HepG2 (cell line): ENCODE data around the gene GUCY2C. TPM values are rescaled to one million over a fixed set of nuclear protein-coding genes. Genes with fewer than 3 reads are reported as not detected.

Source experiments
- ATAC-seq: fragments of 200-7000 bp; cut with Tn5 transposase; 3 replicates; pipeline ENCODE4 v1.9.1; 2020; ENCODE audit warnings: mild to moderate bottlenecking, moderate library complexity
- BruUV-seq: library from RNA; stranded (reverse); fragments of 400-500 nt; replicated peaks from 2 replicates; lab custom pipeline; 2021; lab: Mats Ljungman, UMichigan
- CTCF ChIA-PET: fragments of 300-600 bp; formaldehyde crosslinking; extraction: SDS; loops from one replicate; lab custom pipeline; 2021; ENCODE audit warnings: low total read pairs, inconsistent platforms, low intra/inter-chr PET ratio; lab: Yijun Ruan, JAX
- POLR2A ChIA-PET: fragments of 350-600 bp; sonication (Branson Sonifier 250); formaldehyde crosslinking; loops from one replicate; lab custom pipeline; 2020; ENCODE audit warnings: antibody characterized with exemption, inconsistent platforms; lab: Yijun Ruan, JAX
- DNase-seq: peaks from one replicate; pipeline ENCODE4 v3.0.0-alpha.2; 2015; ENCODE audit warnings: low spot score
- FAIRE-seq: peaks from 3 replicates; lab custom pipeline; 2011; peaks lifted over from hg19 to GRCh38; lab: Jason Lieb, UNC
- H2AFZ ChIP-seq: one replicate; pipeline ENCODE4 v1.6.1; 2011; ENCODE audit warnings: low read length, inconsistent platforms
- H3K27ac ChIP-seq: fragments of 300-600 bp; 3 replicates; pipeline ENCODE4 v1.8.0; 2011; ENCODE audit warnings: mixed run types, mild to moderate bottlenecking, mixed read lengths, low read length, inconsistent platforms; ENCODE audit not compliant: insufficient read depth; ENCODE audit errors: extremely low read length
- H3K27me3 ChIP-seq, 2 experiments: fragments of 200-600 bp in 1 of 2; 2 replicates in 1 of 2; 3 replicates in 1 of 2; pipeline versions ENCODE4 v1.6.0 to v1.8.0; 2011; ENCODE audit warnings: low read length in 2 of 2, mild to moderate bottlenecking in 2 of 2, moderate library complexity in 2 of 2, inconsistent platforms in 1 of 2; ENCODE audit not compliant: insufficient read depth in 2 of 2, control insufficient read depth in 1 of 2
- H3K36me3 ChIP-seq, 2 experiments: fragments of 200-600 bp in 1 of 2; replicated peaks in 1 of 2; 2 replicates in 1 of 2; 3 replicates in 1 of 2; pipeline versions ENCODE4 v1.5.1 to v1.8.0; 2011; ENCODE audit warnings: low read length in 2 of 2, inconsistent platforms in 1 of 2; ENCODE audit not compliant: insufficient read depth in 2 of 2, control insufficient read depth in 1 of 2
- H3K4me1 ChIP-seq: 2 replicates; pipeline ENCODE4 v1.5.1; 2012; ENCODE audit warnings: low read length, inconsistent platforms; ENCODE audit not compliant: insufficient read depth
- H3K4me2 ChIP-seq: 2 replicates; pipeline ENCODE4 v1.6.0; 2011; ENCODE audit warnings: low read depth, low read length, inconsistent platforms
- H3K4me3 ChIP-seq, 3 experiments: fragments of 200-600 bp in 1 of 3; sonication (generic), shearing (Covaris generic) in 1 of 3; replicated peaks in 1 of 3; 2 replicates each; pipeline ENCODE4 v1.5.1; 2011 to 2016; ENCODE audit warnings: low read length in 3 of 3, inconsistent platforms in 2 of 3, low read depth in 2 of 3, mild to moderate bottlenecking in 2 of 3, control low read depth in 1 of 3, mixed read lengths in 1 of 3; ENCODE audit not compliant: insufficient read depth in 1 of 3
- H3K79me2 ChIP-seq: one replicate; pipeline ENCODE4 v1.6.1; 2011; ENCODE audit warnings: low read length, inconsistent platforms; ENCODE audit not compliant: insufficient read depth
- H3K9ac ChIP-seq: 2 replicates; pipeline ENCODE4 v1.6.0; 2011; ENCODE audit warnings: mild to moderate bottlenecking, low read depth, low read length, inconsistent platforms; ENCODE audit not compliant: insufficient read depth
- H3K9me3 ChIP-seq: 2 replicates; pipeline ENCODE4 v1.5.1; 2012; ENCODE audit warnings: mild to moderate bottlenecking, low read length
- H4K20me1 ChIP-seq: 2 replicates; pipeline ENCODE4 v1.6.0; 2011; ENCODE audit warnings: inconsistent platforms, mild to moderate bottlenecking, low read length, moderate library complexity; ENCODE audit not compliant: insufficient read depth
- RBAK ChIP-seq: sonication (generic); formaldehyde crosslinking; IDR thresholded peaks from 2 replicates; pipeline ENCODE4 v1.5.1; 2020; ENCODE audit warnings: mild to moderate bottlenecking, missing genetic modification reagents
- ZNF143 ChIP-seq: sonication (generic); formaldehyde crosslinking; IDR thresholded peaks from 2 replicates; pipeline ENCODE4 v1.4.0; 2020; ENCODE audit warnings: missing genetic modification reagents
- ZNF44 ChIP-seq: sonication (generic); formaldehyde crosslinking; IDR thresholded peaks from 2 replicates; pipeline ENCODE4 v1.5.1; 2020; ENCODE audit warnings: mild to moderate bottlenecking, missing genetic modification reagents
- ZNF549 ChIP-seq: sonication (generic); formaldehyde crosslinking; IDR thresholded peaks from 2 replicates; pipeline ENCODE4 v1.5.0; 2020; ENCODE audit warnings: missing genetic modification reagents
- ZNF598 ChIP-seq: sonication (generic); formaldehyde crosslinking; IDR thresholded peaks from 2 replicates; pipeline ENCODE4 v1.5.1; 2020; ENCODE audit warnings: mild to moderate bottlenecking, missing genetic modification reagents, borderline replicate concordance
- WGBS: methylation state at CpG from one replicate; pipeline ENCODE4 v1.1.6; 2017; ENCODE audit warnings: low lambda C conversion rate; 5-methylcytosine and 5-hydroxymethylcytosine counted together
- in situ Hi-C: cut with HindIII; loops from 2 replicates; pipeline ENCODE4 v1.10.0; 2017; ENCODE audit warnings: low pct_unique_long_range_greater_than_20kb; ENCODE audit not compliant: extremely low pct_ligation_motif_present
- intact Hi-C: fragments of 100-400 bp; cut with micrococcal nuclease; formaldehyde crosslinking; loops from one replicate; pipeline ENCODE4 v1.10.0; 2022; ENCODE audit not compliant: unreplicated experiment
- polyA plus RNA-seq, 8 experiments: library from polyadenylated mRNA; depleted of rRNA in 3 of 8; stranded (reverse) in 7 of 8; unstranded in 1 of 8; fragments of >200 nt; fragmentation: Illumina TruSeq in 4 of 8; extraction: Trizol in 4 of 8; gene quantifications; 2 replicates each; pipeline versions ENCODE4 v1.2.1 to v1.2.3, GENCODE V29; 2011 to 2016; ENCODE audit warnings: low read depth in 4 of 8, missing spikeins in 1 of 8, mixed read lengths in 1 of 8; ENCODE audit not compliant: insufficient read depth in 1 of 8
- total RNA-seq, 5 experiments: library from RNA; depleted of rRNA; stranded (reverse); fragments of >200 nt; fragmentation: Illumina TruSeq; extraction: Trizol; gene quantifications; 2 replicates each; pipeline ENCODE4 v1.2.3, GENCODE V29; 2016; ENCODE audit warnings: low read depth in 1 of 5
- TF ChIP-seq, protein P1 (sequence below): sonication (generic); formaldehyde crosslinking; IDR thresholded peaks from 2 replicates; pipeline ENCODE4 v1.8.0; 2022; ENCODE audit warnings: missing genetic modification reagents, mild to moderate bottlenecking, moderate library complexity, borderline replicate concordance
- TF ChIP-seq, protein P2 (sequence below): sonication (generic); formaldehyde crosslinking; IDR thresholded peaks from 2 replicates; pipeline ENCODE4 v1.8.1; 2023; ENCODE audit warnings: missing genetic modification reagents, inconsistent platforms, borderline replicate concordance

The GUCY2C gene
- total and polyA plus RNA-seq, 2 of the 13 experiments (the other 11 are each of a cell fraction or from before 2014, with no cell fraction given), result not detected

DNA sequence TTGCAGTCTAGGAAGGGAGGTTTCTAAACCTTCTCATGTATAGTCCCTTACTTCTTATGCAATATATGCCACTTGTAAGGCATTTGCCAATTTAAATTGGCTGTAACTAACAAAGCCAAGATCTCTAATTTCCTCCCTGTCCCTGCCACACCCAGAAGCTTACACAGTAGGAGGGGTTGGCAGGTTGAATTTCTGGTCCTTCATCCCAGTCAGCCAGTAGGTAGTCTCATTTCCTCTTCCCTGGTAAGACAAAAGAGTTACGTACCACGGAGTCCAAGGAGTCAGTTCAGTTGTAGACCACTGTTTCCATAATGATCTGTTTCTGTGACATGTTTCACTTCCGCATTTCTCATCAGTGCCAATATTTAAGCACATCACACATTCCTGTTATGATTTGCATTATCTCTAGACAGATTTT lies 81.7 kb downstream of the GUCY2C start:
- no peaks in the 10 kb centered on the region for H3K4me1 ChIP-seq
- in situ Hi-C loops (no loop called here), intact Hi-C loops (no loop called here)
- no peaks in the 10 kb centered on the region for H4K20me1 ChIP-seq
- WGBS, result 58% methylated on average over 3 of the region's 3 CpGs
- no peak for ATAC-seq
- H3K4me2 ChIP-seq, result no peak overlapping the region
- DNase-seq, result no peak
- FAIRE-seq, result no peak
- H3K4me3 ChIP-seq, result no peak overlapping the region
- H3K79me2 ChIP-seq, result no peaks in the 10 kb centered on the region
- TF ChIP-seq ZNF143 (no peak), ZNF44 (CRISPR knock-in tag) (no peak), ZNF598 (CRISPR knock-in tag) (no peak), ZNF549 (CRISPR knock-in tag) (no peak), RBAK (CRISPR knock-in tag) (no peak)
- TF ChIP-seq, protein P1, sequence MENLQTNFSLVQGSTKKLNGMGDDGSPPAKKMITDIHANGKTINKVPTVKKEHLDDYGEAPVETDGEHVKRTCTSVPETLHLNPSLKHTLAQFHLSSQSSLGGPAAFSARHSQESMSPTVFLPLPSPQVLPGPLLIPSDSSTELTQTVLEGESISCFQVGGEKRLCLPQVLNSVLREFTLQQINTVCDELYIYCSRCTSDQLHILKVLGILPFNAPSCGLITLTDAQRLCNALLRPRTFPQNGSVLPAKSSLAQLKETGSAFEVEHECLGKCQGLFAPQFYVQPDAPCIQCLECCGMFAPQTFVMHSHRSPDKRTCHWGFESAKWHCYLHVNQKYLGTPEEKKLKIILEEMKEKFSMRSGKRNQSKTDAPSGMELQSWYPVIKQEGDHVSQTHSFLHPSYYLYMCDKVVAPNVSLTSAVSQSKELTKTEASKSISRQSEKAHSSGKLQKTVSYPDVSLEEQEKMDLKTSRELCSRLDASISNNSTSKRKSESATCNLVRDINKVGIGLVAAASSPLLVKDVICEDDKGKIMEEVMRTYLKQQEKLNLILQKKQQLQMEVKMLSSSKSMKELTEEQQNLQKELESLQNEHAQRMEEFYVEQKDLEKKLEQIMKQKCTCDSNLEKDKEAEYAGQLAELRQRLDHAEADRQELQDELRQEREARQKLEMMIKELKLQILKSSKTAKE (CRISPR knock-in tag), result no peak
- TF ChIP-seq, protein P2, sequence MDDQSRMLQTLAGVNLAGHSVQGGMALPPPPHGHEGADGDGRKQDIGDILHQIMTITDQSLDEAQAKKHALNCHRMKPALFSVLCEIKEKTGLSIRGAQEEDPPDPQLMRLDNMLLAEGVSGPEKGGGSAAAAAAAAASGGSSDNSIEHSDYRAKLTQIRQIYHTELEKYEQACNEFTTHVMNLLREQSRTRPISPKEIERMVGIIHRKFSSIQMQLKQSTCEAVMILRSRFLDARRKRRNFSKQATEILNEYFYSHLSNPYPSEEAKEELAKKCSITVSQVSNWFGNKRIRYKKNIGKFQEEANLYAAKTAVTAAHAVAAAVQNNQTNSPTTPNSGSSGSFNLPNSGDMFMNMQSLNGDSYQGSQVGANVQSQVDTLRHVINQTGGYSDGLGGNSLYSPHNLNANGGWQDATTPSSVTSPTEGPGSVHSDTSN (CRISPR knock-in tag), result no peak
- no peaks in the 10 kb centered on the region for H3K36me3 ChIP-seq
- no TSS peak for BruUV-seq
- ChIA-PET POLR2A (no interaction called here), CTCF (no interaction called here)
- no peak overlapping the region for H3K9ac ChIP-seq
- H3K27ac ChIP-seq, result no peak overlapping the region
- no peak overlapping the region for H2AFZ ChIP-seq
- H3K9me3 ChIP-seq, result peaks cover 10% of the 10 kb centered on the region; the same call in 1 of the 2 replicates
- H3K27me3 ChIP-seq, result no peaks in the 10 kb centered on the region; a peak in 1 of 5 replicates
